GM12891 (cell line): ENCODE measurements around the gene OR8S1.

Source experiments
- POLR2A ChIP-seq: IDR thresholded peaks from 2 replicates; pipeline ENCODE4 v1.6.1; 2011; ENCODE audit warnings: low read depth, low read length, control low read depth
- POLR2AphosphoS5 ChIP-seq: IDR thresholded peaks from 2 replicates; pipeline ENCODE4 v1.6.1; 2011; ENCODE audit warnings: low read depth, low read length, control low read depth
- SPI1 ChIP-seq: IDR thresholded peaks from 2 replicates; pipeline ENCODE4 v1.6.1; 2011; ENCODE audit warnings: low read depth, low read length, control low read depth
- TAF1 ChIP-seq: IDR thresholded peaks from 2 replicates; pipeline ENCODE4 v1.6.1; 2011; ENCODE audit warnings: low read depth, low read length, control low read depth

DNA sequence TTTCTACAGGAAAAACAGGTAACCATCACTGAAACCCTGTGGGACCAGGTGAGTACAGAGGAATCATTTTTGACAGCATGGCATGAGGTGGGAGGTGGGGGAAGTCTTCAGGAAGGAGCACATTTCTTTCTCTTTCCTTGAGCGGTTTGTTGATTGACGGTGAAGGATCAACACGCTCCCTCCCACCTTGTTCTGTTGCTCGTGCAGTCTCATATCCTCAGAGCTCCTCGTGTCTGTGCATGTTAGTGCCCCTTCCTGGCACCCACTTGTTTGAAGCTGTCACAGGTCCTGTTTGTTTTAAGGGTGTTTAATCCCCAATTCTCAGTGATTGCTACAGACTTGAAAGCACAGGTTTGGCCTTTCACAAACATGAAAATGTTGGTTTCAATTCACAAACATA lies 38.8 kb upstream of the OR8S1 start:
- TF ChIP-seq POLR2A (no peak), SPI1 (no peak), POLR2AphosphoS5 (no peak), TAF1 (no peak)
